ENCODE results near the gene CDKN2D. TPM values are rescaled to one million over a fixed set of nuclear protein-coding genes. Genes with fewer than 3 reads are reported as not detected.

Gene CDKN2D
- total and polyA plus RNA-seq, 2 of the 13 experiments (the other 11 are each of a cell fraction or from before 2014, with no cell fraction given): 5.4 to 8.6 TPM

DNA sequence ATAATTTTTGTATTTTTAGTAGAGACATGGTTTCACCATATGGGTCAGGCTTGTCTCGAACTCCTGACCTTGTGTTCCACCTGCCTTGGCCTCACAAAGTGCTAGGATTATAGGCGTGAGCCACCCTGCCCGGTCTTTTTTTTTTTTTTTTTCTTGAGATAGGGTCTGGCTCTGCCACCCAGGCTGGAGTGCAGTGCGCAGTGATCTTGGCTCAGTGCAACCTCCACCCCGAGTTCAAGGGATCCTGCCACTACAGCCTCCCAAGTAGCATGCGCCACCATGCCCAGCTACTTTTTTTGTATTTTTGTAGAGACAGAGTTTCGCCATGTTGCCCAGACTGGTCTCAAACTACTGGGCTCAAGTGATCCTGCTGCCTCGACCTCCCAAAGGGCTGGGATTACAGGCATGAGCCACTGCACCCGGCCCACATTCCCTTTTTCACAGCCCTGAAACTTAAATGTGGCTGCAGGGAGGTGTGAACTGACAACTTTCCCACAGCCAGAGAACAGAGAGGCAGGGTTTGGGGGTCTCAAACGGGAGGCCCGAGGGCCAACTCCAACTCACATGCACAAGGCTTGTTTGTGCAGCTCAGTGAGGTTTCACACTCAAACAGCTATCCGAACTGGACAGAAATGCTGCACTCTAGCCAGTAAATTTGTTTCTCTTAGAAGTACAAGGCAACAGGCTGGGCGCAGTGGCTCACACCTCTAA lies 47.2 kb downstream of the CDKN2D start (continued):
- TF ChIP-seq HINFP (CRISPR knock-in tag; IDR thresholded peaks at IDR 0.05; ENCODE audit: low read depth) (no peak), PHF8 (CRISPR knock-in tag; IDR thresholded peaks at IDR 0.05) (no peak), ZNF160 (CRISPR knock-in tag; IDR thresholded peaks at IDR 0.05) (no peak), ZNF251 (CRISPR knock-in tag; IDR thresholded peaks at IDR 0.05) (no peak), ZSCAN5A (CRISPR knock-in tag; IDR thresholded peaks at IDR 0.05; ENCODE audit: borderline replicate concordance) (no peak), KLF16 (CRISPR knock-in tag; IDR thresholded peaks at IDR 0.05) (no peak)
- TF ChIP-seq, protein P1, sequence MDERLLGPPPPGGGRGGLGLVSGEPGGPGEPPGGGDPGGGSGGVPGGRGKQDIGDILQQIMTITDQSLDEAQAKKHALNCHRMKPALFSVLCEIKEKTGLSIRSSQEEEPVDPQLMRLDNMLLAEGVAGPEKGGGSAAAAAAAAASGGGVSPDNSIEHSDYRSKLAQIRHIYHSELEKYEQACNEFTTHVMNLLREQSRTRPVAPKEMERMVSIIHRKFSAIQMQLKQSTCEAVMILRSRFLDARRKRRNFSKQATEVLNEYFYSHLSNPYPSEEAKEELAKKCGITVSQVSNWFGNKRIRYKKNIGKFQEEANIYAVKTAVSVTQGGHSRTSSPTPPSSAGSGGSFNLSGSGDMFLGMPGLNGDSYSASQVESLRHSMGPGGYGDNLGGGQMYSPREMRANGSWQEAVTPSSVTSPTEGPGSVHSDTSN (CRISPR knock-in tag; IDR thresholded peaks at IDR 0.05): no peak
- TF ChIP-seq, protein P2, sequence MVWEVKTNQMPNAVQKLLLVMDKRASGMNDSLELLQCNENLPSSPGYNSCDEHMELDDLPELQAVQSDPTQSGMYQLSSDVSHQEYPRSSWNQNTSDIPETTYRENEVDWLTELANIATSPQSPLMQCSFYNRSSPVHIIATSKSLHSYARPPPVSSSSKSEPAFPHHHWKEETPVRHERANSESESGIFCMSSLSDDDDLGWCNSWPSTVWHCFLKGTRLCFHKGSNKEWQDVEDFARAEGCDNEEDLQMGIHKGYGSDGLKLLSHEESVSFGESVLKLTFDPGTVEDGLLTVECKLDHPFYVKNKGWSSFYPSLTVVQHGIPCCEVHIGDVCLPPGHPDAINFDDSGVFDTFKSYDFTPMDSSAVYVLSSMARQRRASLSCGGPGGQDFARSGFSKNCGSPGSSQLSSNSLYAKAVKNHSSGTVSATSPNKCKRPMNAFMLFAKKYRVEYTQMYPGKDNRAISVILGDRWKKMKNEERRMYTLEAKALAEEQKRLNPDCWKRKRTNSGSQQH (CRISPR knock-in tag; IDR thresholded peaks at IDR 0.05; ENCODE audit: low read depth): no peak
- TF ChIP-seq, protein P3, sequence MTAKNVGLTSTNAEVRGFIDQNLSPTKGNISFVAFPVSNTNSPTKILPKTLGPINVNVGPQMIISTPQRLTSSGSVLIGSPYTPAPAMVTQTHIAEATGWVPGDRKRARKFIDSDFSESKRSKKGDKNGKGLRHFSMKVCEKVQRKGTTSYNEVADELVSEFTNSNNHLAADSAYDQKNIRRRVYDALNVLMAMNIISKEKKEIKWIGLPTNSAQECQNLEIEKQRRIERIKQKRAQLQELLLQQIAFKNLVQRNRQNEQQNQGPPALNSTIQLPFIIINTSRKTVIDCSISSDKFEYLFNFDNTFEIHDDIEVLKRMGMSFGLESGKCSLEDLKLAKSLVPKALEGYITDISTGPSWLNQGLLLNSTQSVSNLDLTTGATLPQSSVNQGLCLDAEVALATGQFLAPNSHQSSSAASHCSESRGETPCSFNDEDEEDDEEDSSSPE (CRISPR knock-in tag; IDR thresholded peaks at IDR 0.05): no peak

Measured in HepG2 (cell line).